HG02642 (cell line): ENCODE measurements around the gene DMAC2.
"Not testable (repeated sequence)": the region's sequence is repeated elsewhere in the genome, so short reads cannot be mapped to it uniquely, and the experiment has no call there.

Experiments used
- ATAC-seq: cut with Tn5 transposase; IDR thresholded peaks from one replicate; pipeline ENCODE4 v1.9.1; 2021; ENCODE audit warnings: mild to moderate bottlenecking; ENCODE audit not compliant: unreplicated experiment, poor library complexity

The DMAC2 gene

GRCh38 chr19:41443813-41444455 lies 4.2 kb upstream of the DMAC2 start:
- ATAC-seq = no peak

- no peak for ATAC-seq
Observed at GRCh38 chr19:41442473-41443355, 3.0 kb upstream of the DMAC2 start, which contains the start of gene ERICH4. ERICH4 (plus strand) TSS chr19:41443156; CDS start chr19:41443170, 14 bp downstream.

GRCh38 chr19:41441321-41441945 lies 1.7 kb upstream of the DMAC2 start:
- ATAC-seq = no peak

GRCh38 chr19:41437944-41438574 lies 1.7 kb downstream of the DMAC2 start:
- ATAC-seq = no peak

- no peak for ATAC-seq
Observed at GRCh38 chr19:41436674-41436951, 3.1 kb downstream of the DMAC2 start.

- ATAC-seq = no peak
Observed at GRCh38 chr19:41435936-41436673, 3.6 kb downstream of the DMAC2 start.

GRCh38 chr19:41435376-41435775 lies 4.3 kb downstream of the DMAC2 start:
- ATAC-seq = not testable (repeated sequence)

- ATAC-seq = no peak
Observed at GRCh38 chr19:41434450-41434849, 5.3 kb downstream of the DMAC2 start.

GRCh38 chr19:41433171-41433570 lies 6.5 kb downstream of the DMAC2 start:
- ATAC-seq = no peak

- ATAC-seq = no peak
Observed at GRCh38 chr19:41431426-41432386, 8.0 kb downstream of the DMAC2 start.

- ATAC-seq = no peak
Observed at GRCh38 chr19:41430922-41431321, 8.8 kb downstream of the DMAC2 start.

- no peak for ATAC-seq
Observed at GRCh38 chr19:41428481-41428859, 11.2 kb downstream of the DMAC2 start.

GRCh38 chr19:41427647-41428480 lies 11.8 kb downstream of the DMAC2 start:
- ATAC-seq = no peak

GRCh38 chr19:41426952-41427646 lies 12.6 kb downstream of the DMAC2 start, which contains the start of gene B3GNT8:
B3GNT8 (minus strand) TSS chr19:41427374; CDS start chr19:41426778, 596 bp downstream.
- ATAC-seq = no peak

GRCh38 chr19:41426116-41426841 lies 13.4 kb downstream of the DMAC2 start:
- no peak for ATAC-seq

GRCh38 chr19:41425174-41426115 lies 14.3 kb downstream of the DMAC2 start:
- ATAC-seq = no peak
